MCF 10A (cell line): ENCODE results near the gene CLK4. TPM values are rescaled to one million over a fixed set of nuclear protein-coding genes. Genes with fewer than 3 reads are reported as not detected.

Experiments used
- BruUV-seq: library from RNA; stranded (reverse); fragments of 400-500 nt; replicated peaks from 2 replicates; lab custom pipeline; 2021; lab: Mats Ljungman, UMichigan
- CTCF ChIA-PET: fragments of 300-600 bp; sonication (Branson Sonifier 250); formaldehyde crosslinking; extraction: SDS; loops from one replicate; lab custom pipeline; 2021; ENCODE audit warnings: antibody characterized with exemption, inconsistent platforms; lab: Yijun Ruan, JAX
- POLR2A ChIA-PET: fragments of 300-600, 350-650 bp; sonication (Branson Sonifier 250); formaldehyde crosslinking; extraction: SDS; loops from one replicate; lab custom pipeline; 2020; ENCODE audit warnings: antibody characterized with exemption, inconsistent platforms; lab: Yijun Ruan, JAX
- DNase-seq: peaks from one replicate; pipeline ENCODE4 v3.0.0-alpha.2; 2018; ENCODE audit not compliant: unreplicated experiment
- H3K27ac Mint-ChIP-seq: one replicate; pipeline ENCODE4 v1.8.0; 2022; ENCODE audit warnings: mild to moderate bottlenecking, low read depth, mixed read lengths; ENCODE audit not compliant: unreplicated experiment
- H3K27me3 Mint-ChIP-seq: one replicate; pipeline ENCODE4 v1.8.0; 2022; ENCODE audit warnings: mixed read lengths; ENCODE audit not compliant: insufficient read depth, unreplicated experiment
- H3K36me3 Mint-ChIP-seq: one replicate; pipeline ENCODE4 v1.8.0; 2022; ENCODE audit warnings: mild to moderate bottlenecking, moderate library complexity, mixed read lengths; ENCODE audit not compliant: insufficient read depth, unreplicated experiment
- H3K4me1 Mint-ChIP-seq: one replicate; pipeline ENCODE4 v1.8.0; 2022; ENCODE audit warnings: mixed read lengths; ENCODE audit not compliant: insufficient read depth, unreplicated experiment
- H3K4me3 Mint-ChIP-seq: one replicate; pipeline ENCODE4 v1.8.0; 2022; ENCODE audit warnings: mild to moderate bottlenecking, moderate library complexity, mixed read lengths; ENCODE audit not compliant: unreplicated experiment
- H3K9me3 Mint-ChIP-seq: one replicate; pipeline ENCODE4 v1.8.0; 2022; ENCODE audit warnings: mixed read lengths; ENCODE audit not compliant: unreplicated experiment
- intact Hi-C: fragments of 100-400 bp; cut with micrococcal nuclease; formaldehyde crosslinking; loops from 2 replicates; pipeline ENCODE4 v1.14.1; 2022
- total RNA-seq: library from RNA; stranded (reverse); gene quantifications from 2 replicates; pipeline ENCODE4 v1.2.3, GENCODE V29; 2022
- TF ChIP-seq, protein P1 (sequence below): fragments of 200-600 bp; IDR thresholded peaks from one replicate; pipeline ENCODE4 v1.8.0; 2022; ENCODE audit warnings: antibody characterized with exemption, mild to moderate bottlenecking; ENCODE audit not compliant: unreplicated experiment

CLK4 gene
- total RNA-seq, 1 experiment from 2014 or later: 49.3 TPM

DNA sequence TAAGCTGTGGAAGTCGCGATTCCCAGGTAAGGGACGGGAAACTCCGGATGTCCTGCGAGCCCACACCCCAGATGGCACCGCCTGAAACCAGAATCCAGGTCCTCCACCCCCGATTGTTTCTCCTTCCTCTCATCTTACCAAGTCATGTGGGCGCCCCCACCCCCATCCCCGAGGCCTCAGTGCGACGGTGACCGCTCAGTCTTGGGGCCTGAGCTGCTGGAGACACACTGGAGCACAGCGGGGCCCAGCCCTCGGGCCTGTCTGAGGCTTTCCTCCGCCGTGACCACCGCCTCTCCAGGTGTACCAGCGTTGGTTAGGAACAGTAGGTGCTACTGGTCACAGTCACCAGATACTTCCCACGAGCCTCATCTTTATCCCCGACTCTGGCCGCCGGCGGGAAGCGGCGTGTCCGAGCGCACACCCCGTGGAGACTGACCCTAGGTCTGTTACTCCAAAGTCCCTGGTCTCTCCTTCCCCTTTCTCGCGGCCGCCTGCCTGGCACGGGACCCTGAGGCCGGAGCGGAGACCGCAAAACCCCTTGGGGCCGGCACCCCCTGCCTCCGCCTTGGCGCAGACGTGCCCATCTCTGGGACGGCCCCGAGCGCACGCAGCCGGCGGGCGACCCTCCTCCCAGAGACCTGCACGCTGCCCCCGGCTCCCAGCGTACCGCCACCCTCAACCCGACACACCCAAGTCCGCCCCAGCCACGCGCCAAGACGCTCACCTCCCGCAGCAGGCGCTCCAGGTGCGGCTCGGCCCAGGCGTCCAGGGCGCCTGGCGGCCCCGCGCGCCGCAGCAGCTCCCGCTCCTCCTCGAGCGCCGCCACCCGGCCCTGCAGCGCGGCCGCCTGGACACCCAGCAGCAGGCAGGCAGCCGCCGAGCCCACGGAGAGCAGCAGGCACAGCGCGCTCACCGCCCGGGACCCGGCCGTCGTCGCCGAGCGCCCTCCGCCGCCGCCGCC lies 37.4 kb downstream of the CLK4 start:
- Mint-ChIP-seq H3K4me1 (peaks cover 13% of the 10 kb centered on the region), H3K9me3 (peaks cover 8% of the 10 kb centered on the region), H3K27me3 (no peaks in the 10 kb centered on the region), H3K36me3 (peaks cover 9% of the 10 kb centered on the region), H3K4me3 (no peak overlapping the region), H3K27ac (no peak overlapping the region)
- CTCF ChIA-PET: interaction anchor here (0.6 to 1.4 kb wide), 4 partner anchors 8 to 354 kb away, joined by 3 read pairs; no protein-coding TSS in a partner anchor
- POLR2A ChIA-PET: interaction anchor here (0.6 kb wide), 1 partner anchor 385 kb away, joined by 3 read pairs; the partner anchor contains the start of gene HNRNPAB
- intact Hi-C loops: no loop called here
- no TSS peak for BruUV-seq
- DNase-seq: no peak
- TF ChIP-seq, protein P1, sequence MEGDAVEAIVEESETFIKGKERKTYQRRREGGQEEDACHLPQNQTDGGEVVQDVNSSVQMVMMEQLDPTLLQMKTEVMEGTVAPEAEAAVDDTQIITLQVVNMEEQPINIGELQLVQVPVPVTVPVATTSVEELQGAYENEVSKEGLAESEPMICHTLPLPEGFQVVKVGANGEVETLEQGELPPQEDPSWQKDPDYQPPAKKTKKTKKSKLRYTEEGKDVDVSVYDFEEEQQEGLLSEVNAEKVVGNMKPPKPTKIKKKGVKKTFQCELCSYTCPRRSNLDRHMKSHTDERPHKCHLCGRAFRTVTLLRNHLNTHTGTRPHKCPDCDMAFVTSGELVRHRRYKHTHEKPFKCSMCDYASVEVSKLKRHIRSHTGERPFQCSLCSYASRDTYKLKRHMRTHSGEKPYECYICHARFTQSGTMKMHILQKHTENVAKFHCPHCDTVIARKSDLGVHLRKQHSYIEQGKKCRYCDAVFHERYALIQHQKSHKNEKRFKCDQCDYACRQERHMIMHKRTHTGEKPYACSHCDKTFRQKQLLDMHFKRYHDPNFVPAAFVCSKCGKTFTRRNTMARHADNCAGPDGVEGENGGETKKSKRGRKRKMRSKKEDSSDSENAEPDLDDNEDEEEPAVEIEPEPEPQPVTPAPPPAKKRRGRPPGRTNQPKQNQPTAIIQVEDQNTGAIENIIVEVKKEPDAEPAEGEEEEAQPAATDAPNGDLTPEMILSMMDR: no peak

DNA sequence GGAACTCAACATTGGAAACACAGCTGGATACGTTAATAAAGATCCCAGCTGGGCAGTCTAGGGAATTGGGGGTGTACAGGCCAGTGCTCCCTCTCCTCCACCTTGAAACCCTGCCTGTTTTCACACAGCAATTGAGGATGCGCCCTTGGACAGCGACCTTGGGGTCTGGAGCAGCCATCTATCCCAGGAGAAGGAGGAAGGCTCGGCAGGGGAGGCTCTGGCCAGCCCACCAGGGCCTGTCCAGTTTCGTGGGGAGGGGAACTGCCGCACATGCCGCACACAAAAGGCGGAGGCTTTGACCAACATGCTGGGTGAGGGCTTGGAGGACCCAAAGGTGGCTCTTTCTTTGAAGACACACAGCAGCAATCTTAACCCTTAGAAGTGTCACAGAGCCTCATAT lies 38.1 kb downstream of the CLK4 start:
- no peak for DNase-seq
- no peaks in the 10 kb centered on the region for H3K27me3 Mint-ChIP-seq
- peaks cover 2% of the 10 kb centered on the region for H3K36me3 Mint-ChIP-seq
- H3K9me3 Mint-ChIP-seq: peaks cover 2% of the 10 kb centered on the region
- TF ChIP-seq, protein P1: no peak
- H3K4me1 Mint-ChIP-seq: peaks cover 13% of the 10 kb centered on the region
- intact Hi-C loops: no loop called here
- H3K4me3 Mint-ChIP-seq: no peak overlapping the region
- BruUV-seq: no TSS peak
- no peak overlapping the region for H3K27ac Mint-ChIP-seq
- ChIA-PET POLR2A (no interaction called here), CTCF (interaction anchor here (0.6 to 1.3 kb wide), 4 partner anchors 61 to 309 kb away, joined by 3 read pairs; no protein-coding TSS in a partner anchor)

DNA sequence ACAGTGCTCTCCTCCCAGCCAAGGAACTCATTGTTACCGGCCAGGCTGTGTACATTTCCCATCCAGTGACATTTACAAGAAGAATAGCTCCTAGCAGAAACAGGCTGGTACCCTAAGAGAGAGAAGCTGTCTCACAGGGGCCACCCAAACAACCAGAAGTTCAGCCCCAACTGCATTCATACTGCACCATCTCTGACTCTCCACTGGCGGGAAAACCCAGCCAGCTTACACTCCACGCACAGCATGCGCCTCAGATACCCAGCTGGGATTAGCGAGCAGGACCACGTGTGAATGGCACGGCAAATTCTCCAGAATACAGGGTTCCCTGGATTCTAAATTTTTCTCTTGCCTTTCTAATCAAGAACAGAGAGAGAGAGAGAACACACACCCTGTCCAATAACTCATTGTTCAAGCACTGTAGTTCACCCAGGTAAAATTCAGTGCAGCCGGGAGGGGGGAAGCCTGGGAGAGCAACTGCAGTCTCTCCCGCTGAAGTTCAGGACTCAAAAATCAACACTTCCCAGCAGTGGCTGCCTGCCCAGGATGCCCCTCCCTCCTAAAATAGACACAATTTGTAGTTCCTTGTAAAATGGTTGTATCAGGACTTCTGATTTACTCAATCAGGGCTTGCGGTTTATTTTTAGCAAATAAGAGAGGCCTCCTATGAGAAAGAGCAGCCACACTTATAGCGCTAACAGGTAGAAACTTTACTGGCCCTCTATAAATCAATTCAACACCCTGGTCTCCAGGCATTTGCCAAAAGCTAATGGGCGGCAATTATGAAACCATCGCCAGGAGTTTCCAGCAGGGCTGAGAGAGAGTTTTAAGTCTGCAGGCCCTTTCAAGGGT lies 38.9 kb downstream of the CLK4 start:
- TF ChIP-seq, protein P1: no peak
- no peak overlapping the region for H3K4me3 Mint-ChIP-seq
- POLR2A ChIA-PET: interaction anchor here (0.5 to 0.9 kb wide), 2 partner anchors 12 to 13 kb away, joined by 3 read pairs; no protein-coding TSS in a partner anchor
- H3K27ac Mint-ChIP-seq: no peak overlapping the region
- no TSS peak for BruUV-seq
- no peaks in the 10 kb centered on the region for H3K36me3 Mint-ChIP-seq
- CTCF ChIA-PET: interaction anchor here (0.6 to 1.3 kb wide), 7 partner anchors 8 to 351 kb away, joined by 3 read pairs; no protein-coding TSS in a partner anchor
- DNase-seq: no peak
- H3K4me1 Mint-ChIP-seq: peaks cover 13% of the 10 kb centered on the region
- H3K9me3 Mint-ChIP-seq: no peaks in the 10 kb centered on the region
- H3K27me3 Mint-ChIP-seq: no peaks in the 10 kb centered on the region
- intact Hi-C loops: no loop called here
